Astrocyte (in vitro differentiated cells and primary cell): ENCODE measurements around the gene NPLOC4. TPM values are rescaled to one million over a fixed set of nuclear protein-coding genes. Genes with fewer than 3 reads are reported as not detected.

Source experiments
- DNase-seq: peaks from one replicate; pipeline ENCODE4 v3.0.0-alpha.2; 2010; ENCODE audit warnings: low read depth
- FAIRE-seq: peaks from 2 replicates; lab custom pipeline; 2011; peaks lifted over from hg19 to GRCh38; lab: Jason Lieb, UNC
- H2AFZ ChIP-seq: 2 replicates; pipeline ENCODE4 v1.6.0; 2012; ENCODE audit warnings: low read depth, low read length, inconsistent platforms
- H3K27ac ChIP-seq: 2 replicates; pipeline ENCODE4 v1.5.1; 2011; ENCODE audit warnings: low read depth, low read length, inconsistent platforms
- H3K27me3 ChIP-seq: 2 replicates; pipeline ENCODE4 v1.6.0; 2011; ENCODE audit warnings: low read length, inconsistent platforms; ENCODE audit not compliant: insufficient read depth
- H3K36me3 ChIP-seq: 2 replicates; pipeline ENCODE4 v1.5.1; 2011; ENCODE audit warnings: low read length, inconsistent platforms; ENCODE audit not compliant: insufficient read depth
- H3K4me1 ChIP-seq: 2 replicates; pipeline ENCODE4 v1.5.1; 2011; ENCODE audit warnings: low read length, inconsistent platforms; ENCODE audit not compliant: insufficient read depth
- H3K4me2 ChIP-seq: 2 replicates; pipeline ENCODE4 v1.6.0; 2012; ENCODE audit warnings: low read length, inconsistent platforms
- H3K4me3 ChIP-seq: 2 replicates; pipeline ENCODE4 v1.5.1; 2011; ENCODE audit warnings: low read depth, mild to moderate bottlenecking, low read length, inconsistent platforms; ENCODE audit not compliant: insufficient read depth
- H3K79me2 ChIP-seq: 2 replicates; pipeline ENCODE4 v1.6.0; 2012; ENCODE audit warnings: mild to moderate bottlenecking, low read length, inconsistent platforms; ENCODE audit not compliant: insufficient read depth
- H3K9ac ChIP-seq: 2 replicates; pipeline ENCODE4 v1.6.0; 2012; ENCODE audit warnings: mild to moderate bottlenecking, low read length, inconsistent platforms
- H3K9me3 ChIP-seq: 2 replicates; pipeline ENCODE4 v1.5.1; 2012; ENCODE audit warnings: low read depth, mild to moderate bottlenecking, low read length, inconsistent platforms; ENCODE audit not compliant: insufficient read depth
- H4K20me1 ChIP-seq: 2 replicates; pipeline ENCODE4 v1.6.0; 2012; ENCODE audit warnings: low read length, inconsistent platforms; ENCODE audit not compliant: insufficient read depth
- H3K27ac Mint-ChIP-seq: one replicate; pipeline ENCODE4 v1.8.0; 2021; ENCODE audit warnings: mild to moderate bottlenecking, mixed read lengths; ENCODE audit not compliant: unreplicated experiment
- H3K27me3 Mint-ChIP-seq: one replicate; pipeline ENCODE4 v1.8.0; 2021; ENCODE audit warnings: low read depth, mixed read lengths; ENCODE audit not compliant: unreplicated experiment
- H3K36me3 Mint-ChIP-seq: one replicate; pipeline ENCODE4 v1.8.0; 2021; ENCODE audit warnings: low read depth, mixed read lengths; ENCODE audit not compliant: unreplicated experiment
- H3K4me1 Mint-ChIP-seq: one replicate; pipeline ENCODE4 v1.8.0; 2021; ENCODE audit warnings: low read depth, mixed read lengths; ENCODE audit not compliant: unreplicated experiment
- H3K4me3 Mint-ChIP-seq: one replicate; pipeline ENCODE4 v1.8.0; 2021; ENCODE audit warnings: mild to moderate bottlenecking, moderate library complexity, mixed read lengths; ENCODE audit not compliant: unreplicated experiment
- H3K9me3 Mint-ChIP-seq: one replicate; pipeline ENCODE4 v1.8.0; 2021; ENCODE audit warnings: mild to moderate bottlenecking, mixed read lengths; ENCODE audit not compliant: unreplicated experiment
- CTCF ChIP-seq: IDR thresholded peaks from 2 replicates; pipeline ENCODE4 v1.5.1; 2011; ENCODE audit warnings: low read depth, mild to moderate bottlenecking, inconsistent platforms, low read length, moderate library complexity; ENCODE audit not compliant: insufficient read depth
- EZH2 ChIP-seq: IDR thresholded peaks from 2 replicates; pipeline ENCODE4 v1.6.1; 2012; ENCODE audit warnings: mild to moderate bottlenecking, low read length, inconsistent platforms; ENCODE audit not compliant: insufficient read depth
- total RNA-seq: library from RNA; stranded (reverse); gene quantifications from 2 replicates; pipeline ENCODE4 v1.2.1, GENCODE V29; 2021

The NPLOC4 gene
- total RNA-seq, 1 donor from 2014 or later = 125 TPM

- Histone ChIP-seq H3K4me2 (no peak overlapping the region), H3K4me1 (peaks cover 14% of the 10 kb centered on the region), H3K9me3 (peaks cover 7% of the 10 kb centered on the region), H4K20me1 (no peaks in the 10 kb centered on the region), H3K79me2 (no peaks in the 10 kb centered on the region), H2AFZ (no peak overlapping the region), H3K4me3 (no peak overlapping the region), H3K9ac (no peak overlapping the region), H3K36me3 (no peaks in the 10 kb centered on the region), H3K27me3 (peaks cover 20% of the 10 kb centered on the region), H3K27ac (no peak overlapping the region)
- Mint-ChIP-seq H3K4me3 (no peak overlapping the region), H3K36me3 (peaks cover 2% of the 10 kb centered on the region), H3K27ac (no peak overlapping the region), H3K9me3 (peaks cover 4% of the 10 kb centered on the region), H3K4me1 (no peaks in the 10 kb centered on the region), H3K27me3 (peaks cover 18% of the 10 kb centered on the region)
- TF ChIP-seq CTCF = no peak
- TF ChIP-seq EZH2 = no peak
- DNase-seq (no peak), FAIRE-seq (no peak)
These were observed 10.1 kb upstream of the NPLOC4 start for GRCh38 chr17:81646869-81647600.

- peaks cover 18% of the 10 kb centered on the region for H3K27me3 Mint-ChIP-seq
- no peak overlapping the region for H3K27ac ChIP-seq
- H3K9me3 Mint-ChIP-seq = peaks cover 4% of the 10 kb centered on the region
- H3K36me3 ChIP-seq = no peaks in the 10 kb centered on the region
- H3K4me2 ChIP-seq = no peak overlapping the region
- H3K36me3 Mint-ChIP-seq = peaks cover 2% of the 10 kb centered on the region
- no peak overlapping the region for H3K4me3 ChIP-seq
- H3K4me1 ChIP-seq = peaks cover 10% of the 10 kb centered on the region
- no peaks in the 10 kb centered on the region for H3K79me2 ChIP-seq
- H4K20me1 ChIP-seq = no peaks in the 10 kb centered on the region
- peaks cover 20% of the 10 kb centered on the region for H3K27me3 ChIP-seq
- peaks cover 5% of the 10 kb centered on the region for H3K4me1 Mint-ChIP-seq
- no peak overlapping the region for H3K4me3 Mint-ChIP-seq
- H3K27ac Mint-ChIP-seq = no peak overlapping the region
- FAIRE-seq (no peak), DNase-seq (no peak)
- no peak overlapping the region for H2AFZ ChIP-seq
- no peak for TF ChIP-seq CTCF
- no peak for TF ChIP-seq EZH2
- peaks cover 7% of the 10 kb centered on the region for H3K9me3 ChIP-seq
- H3K9ac ChIP-seq = no peak overlapping the region
These were observed 8.4 kb upstream of the NPLOC4 start for GRCh38 chr17:81644976-81645952.
